GM19351 (cell line): ENCODE measurements around the gene GRK1.
"Not testable (repeated sequence)": the region's sequence is repeated elsewhere in the genome, so short reads cannot be mapped to it uniquely, and the experiment has no call there.

Source experiments
- ATAC-seq: cut with Tn5 transposase; IDR thresholded peaks from one replicate; pipeline ENCODE4 v1.9.1; 2021; ENCODE audit warnings: mild to moderate bottlenecking, moderate library complexity; ENCODE audit not compliant: unreplicated experiment

Gene GRK1

GRCh38 chr13:113664751-113665596 is 2.0 kb upstream of the GRK1 start:
- no peak for ATAC-seq

DNA sequence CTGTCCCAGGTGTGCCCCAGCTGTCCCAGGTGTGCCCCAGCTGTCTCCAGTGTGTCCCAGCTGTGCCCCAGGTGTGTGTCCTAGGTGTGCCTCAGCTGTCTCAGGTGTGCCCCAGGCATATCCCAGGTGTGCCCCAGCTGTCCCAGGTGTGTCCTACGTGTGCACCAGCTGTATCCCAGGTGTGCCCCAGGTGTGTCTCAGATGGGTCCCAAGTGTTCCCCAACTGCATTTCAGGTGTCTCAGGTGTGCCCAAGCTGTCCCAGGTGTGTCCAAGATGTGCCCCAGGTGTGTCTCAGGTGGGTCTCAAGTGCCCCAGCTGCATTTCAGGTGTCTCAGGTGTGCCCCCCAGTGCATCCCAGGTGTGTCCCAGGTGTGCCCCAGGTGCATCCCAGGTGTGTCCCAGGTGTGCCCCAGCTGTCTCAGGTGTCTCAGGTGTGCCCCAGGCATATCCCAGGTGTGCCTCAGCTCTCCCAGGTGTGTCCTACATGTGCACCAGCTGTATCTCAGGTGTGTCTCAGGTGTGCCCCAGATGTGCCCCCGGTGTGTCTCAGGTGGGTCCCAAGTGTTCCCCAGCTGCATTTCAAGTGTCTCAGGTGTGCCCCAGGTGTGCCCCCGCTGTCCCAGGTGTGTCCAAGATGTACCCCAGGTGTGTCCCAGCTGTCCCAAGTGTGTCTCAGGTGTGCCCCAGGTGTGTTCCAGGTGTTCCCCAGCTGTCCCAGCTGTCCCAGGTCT is 1.3 kb upstream of the GRK1 start:
- ATAC-seq: no peak

DNA sequence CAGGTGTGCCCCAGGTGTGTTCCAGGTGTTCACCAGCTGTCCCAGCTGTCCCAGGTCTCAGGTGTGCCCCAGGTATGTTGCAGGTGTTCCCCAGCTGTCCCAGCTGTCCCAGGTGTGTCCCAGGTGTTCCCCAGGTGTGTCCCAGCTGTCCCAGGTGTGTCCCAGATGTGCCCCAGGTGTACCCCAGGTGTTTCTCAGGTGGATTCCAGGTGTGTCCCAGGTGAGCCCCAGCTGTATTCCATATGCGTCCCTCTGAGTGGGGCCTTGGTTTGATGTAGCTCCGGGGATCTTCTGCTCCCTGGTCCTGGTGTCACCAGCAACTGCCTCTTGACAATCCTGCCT is 719 bp upstream of the GRK1 start:
- ATAC-seq: no peak

DNA sequence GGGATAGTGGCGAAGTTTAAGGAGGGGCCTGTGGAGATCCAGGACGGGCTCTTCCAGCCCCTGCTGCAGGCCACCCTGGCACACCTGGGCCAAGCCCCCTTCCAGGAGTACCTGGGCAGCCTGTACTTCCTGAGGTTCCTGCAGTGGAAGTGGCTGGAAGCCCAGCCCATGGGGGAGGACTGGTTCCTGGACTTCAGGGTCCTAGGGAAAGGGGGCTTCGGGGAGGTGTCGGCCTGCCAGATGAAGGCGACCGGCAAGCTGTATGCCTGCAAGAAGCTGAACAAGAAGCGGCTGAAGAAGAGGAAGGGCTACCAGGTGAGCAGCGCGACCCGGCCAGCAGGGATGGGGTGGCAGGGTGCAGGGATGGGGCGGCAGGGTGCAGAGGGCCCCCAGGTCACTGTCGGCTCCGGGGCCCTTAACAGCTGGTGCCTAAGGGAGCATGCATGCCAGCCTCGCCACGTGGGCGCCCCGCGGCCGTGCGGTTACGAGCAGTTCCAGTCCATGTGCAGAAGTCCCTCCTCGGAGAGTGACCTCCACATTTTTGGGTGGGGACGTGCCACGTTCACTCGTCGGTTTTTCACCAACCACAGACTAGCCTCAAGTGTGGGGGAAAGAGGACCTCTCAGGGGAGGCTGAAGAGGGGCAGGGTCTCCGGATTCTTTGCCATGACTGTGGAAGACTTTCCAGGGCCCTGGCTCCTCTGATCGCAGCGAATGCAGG is 912 bp downstream of the GRK1 start:
- no peak for ATAC-seq

GRCh38 chr13:113668491-113668971 is 1.5 kb downstream of the GRK1 start:
- no peak for ATAC-seq

DNA sequence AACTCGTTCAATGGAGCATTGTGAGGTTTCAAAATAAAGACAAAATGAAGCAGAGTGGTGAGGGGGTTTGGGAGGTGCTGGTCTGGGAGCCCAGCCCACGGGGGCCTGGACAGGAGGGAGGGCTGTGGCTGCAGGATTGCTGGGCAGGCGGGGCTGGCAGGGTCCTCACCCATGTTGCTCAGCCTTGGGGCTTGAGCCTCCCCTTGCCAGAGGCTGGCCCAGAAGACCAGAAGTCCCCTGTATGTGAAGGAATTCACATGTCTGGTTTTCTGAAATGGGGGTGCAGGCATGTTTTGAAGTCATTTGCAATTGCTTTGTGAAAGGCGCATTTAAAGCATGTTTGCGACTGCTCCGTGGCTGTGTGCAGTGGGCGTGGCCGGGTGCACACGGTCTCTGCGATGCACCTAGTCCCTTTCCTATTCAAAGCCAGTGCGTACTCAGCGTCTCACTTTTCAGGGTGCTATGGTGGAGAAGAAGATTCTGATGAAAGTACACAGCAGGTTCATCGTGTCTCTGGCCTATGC is 2.3 kb downstream of the GRK1 start:
- ATAC-seq: no peak

GRCh38 chr13:113669755-113670341 is 2.8 kb downstream of the GRK1 start:
- no peak for ATAC-seq

DNA sequence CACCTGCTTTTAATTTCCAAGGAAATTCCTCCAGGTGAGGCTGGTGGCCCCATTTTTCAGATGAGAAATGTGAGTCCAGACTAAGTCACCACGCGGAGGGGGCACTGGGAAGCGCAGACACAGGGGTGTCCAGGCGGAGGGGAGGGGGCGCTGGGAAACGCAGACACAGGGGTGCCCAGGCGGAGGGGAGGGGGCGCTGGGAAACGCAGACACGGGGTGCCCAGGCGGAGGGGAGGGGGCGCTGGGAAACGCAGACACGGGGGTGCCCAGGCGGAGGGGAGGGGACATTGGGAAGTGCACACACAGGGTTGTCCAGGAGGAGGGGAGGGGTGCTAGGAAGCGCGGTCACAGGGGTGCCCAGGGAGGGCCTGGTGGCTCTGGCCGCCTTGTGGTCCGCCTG is 3.5 kb downstream of the GRK1 start:
- ATAC-seq: no peak

GRCh38 chr13:113671066-113672001 is 4.3 kb downstream of the GRK1 start:
- no peak for ATAC-seq

GRCh38 chr13:113672002-113672651 is 5.1 kb downstream of the GRK1 start:
- no peak for ATAC-seq

- no peak for ATAC-seq
Measured at GRCh38 chr13:113722921-113723320, 55.9 kb downstream of the GRK1 start.

GRCh38 chr13:113723410-113724015 is 56.5 kb downstream of the GRK1 start:
- no peak for ATAC-seq

DNA sequence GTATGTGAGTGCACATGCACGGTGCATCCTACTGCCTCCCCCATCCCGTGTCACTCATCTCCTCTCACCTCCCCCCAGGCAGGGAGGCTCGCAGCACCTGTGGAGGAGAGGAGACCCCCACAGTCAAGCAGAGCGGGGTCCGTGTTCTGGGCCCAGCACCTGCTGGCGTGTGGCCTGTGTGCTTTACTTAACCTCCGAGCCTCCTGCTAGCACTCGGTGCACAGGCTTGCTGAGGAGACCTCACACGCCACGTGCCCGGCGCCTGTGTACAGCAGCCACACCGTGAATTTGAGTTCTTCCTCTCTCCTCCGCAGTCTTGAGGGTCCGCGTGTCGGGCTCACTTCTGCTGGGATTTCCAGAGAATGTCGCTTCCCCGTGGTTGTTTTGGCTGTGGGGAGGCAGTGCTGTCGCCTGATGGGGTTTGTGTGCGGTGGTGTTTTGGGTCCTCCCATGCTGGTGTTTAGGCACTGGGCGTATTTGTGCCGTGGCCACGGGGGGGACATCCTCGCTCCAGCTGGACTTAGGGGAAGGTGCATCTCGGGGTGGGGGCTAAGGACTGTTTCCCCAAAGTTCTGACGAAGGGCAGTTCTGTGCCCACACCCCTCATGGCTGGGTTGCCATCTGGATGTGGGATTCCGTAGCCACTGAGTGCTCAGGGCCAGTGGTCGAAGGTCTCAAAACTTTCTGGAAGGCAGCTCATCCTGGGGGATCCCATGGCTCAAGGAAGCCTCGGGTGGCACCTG is 57.2 kb downstream of the GRK1 start:
- ATAC-seq: no peak

DNA sequence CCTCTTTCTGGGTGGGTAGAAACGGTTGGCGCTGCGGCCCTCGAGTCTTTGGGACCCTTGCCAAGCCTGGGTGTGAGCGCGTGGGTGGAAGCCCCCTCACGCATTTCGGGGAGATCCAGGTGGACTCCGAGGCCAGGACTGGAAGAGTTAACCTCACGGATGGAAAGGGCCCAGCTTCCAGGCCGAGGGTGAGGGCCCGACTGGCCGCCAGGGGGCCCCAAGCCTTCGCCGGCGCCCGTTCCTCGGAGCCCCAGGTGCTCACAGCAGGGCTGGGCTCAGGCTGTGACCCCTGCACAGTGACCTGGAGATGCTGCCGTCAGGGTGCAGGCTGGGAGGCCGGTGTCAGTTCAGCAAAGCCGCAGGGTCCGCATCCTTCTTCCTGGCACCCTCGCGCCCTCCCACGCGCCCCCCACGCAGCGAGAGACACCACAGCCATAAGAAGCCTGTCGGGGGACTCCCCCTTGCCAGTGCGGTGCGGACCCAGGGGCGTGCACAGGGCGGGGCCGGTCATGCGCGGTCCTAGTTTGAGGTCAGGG is 57.8 kb downstream of the GRK1 start:
- ATAC-seq: peak; percentile 91

GRCh38 chr13:113725329-113726105 is 58.5 kb downstream of the GRK1 start:
- ATAC-seq: not testable (repeated sequence)

GRCh38 chr13:113726106-113726821 is 59.2 kb downstream of the GRK1 start:
- ATAC-seq: not testable (repeated sequence)
